ENCODE results near the gene RSPO4.
"Not testable (repeated sequence)": the region's sequence is repeated elsewhere in the genome, so short reads cannot be mapped to it uniquely, and the experiment has no call there.

The RSPO4 gene

DNA sequence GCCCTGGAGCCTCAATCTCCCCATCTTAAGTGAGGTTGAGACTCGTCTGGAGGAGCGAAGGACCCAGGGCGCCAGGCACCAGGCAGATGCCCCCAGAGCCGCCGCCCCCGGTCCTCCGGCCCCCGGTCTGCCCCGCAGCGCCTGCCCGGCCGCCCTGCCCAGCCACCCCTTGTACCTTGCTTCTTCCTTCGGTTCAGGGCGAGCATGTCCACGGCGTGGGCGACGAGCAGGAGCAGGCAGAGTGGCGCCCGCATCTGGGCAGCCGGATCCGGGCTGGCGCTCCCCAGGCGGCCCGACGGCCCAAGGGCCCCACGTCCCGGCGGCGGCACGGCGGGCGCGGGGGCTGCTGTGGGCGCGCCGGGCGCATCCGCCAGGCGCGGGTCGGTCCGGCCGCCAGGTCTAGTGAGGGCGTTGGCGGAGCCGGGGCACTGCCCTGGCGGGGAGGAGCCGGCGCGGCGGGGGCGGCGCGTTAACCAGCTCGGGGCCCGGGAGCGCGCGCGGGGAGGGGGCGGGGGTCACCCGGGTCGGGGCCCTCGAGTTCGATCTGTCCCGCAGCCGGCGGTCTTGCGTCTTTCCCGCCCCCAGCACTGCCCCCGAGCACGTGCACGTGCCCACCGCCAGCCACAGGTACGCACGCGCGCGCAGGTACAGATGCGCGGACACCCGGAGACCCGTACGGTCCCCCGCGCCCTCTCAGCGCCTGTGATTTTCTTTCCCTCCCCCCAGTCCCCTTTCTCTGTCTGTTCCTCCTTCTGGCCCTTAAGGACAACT is at the start of gene RSPO4:
Gene RSPO4 (minus strand): TSS at position 401 of the 771 bp plus-strand sequence. CDS start 147 bp downstream, at position 254.
- no peak for DNase-seq

DNA sequence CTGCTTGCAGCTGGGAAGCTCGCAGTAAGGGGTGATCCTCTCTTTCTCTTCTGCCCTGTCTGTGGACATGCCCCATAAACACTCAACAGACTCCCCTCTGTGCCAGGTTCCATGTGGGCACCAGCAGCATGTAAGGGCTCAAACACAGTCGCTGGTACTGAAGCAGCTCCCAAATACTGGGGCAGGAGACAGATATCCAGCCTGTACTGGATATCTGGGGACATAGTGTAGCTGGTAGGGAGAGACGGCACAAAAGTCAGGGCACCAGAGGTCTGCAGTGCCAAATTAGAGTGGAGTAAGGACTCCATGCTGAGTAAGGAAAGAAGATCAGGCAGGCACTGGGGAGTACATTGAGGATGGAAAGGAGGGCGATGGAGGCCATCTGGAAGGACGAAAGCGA is 48.3 kb upstream of the RSPO4 start:
- no peak for DNase-seq

DNA sequence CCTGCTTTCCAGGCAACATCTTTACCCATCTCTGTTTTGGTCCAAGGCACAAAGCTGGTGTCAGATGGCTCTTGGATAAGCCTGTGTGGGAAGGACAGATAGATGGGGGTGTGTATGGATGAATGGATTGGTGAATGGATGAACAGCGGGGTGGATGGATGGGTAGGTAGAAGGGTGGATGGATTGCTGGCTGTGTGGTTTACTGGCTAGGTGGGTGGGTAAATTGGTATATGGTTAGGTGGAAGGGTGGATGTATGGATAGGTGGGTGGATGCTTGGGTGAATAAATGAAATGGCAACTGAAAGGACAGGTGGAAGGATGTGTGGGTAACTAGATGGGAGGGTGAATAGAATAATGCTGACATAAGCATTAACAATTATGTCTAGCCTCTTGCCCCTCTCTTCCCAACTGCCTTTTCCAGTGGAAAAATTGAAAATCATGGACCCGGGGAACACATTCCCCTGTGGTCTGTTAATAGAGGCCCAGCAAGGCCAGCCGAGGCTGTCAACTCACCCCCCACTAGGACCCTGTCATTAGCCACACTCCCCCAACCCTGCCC is 43.8 kb upstream of the RSPO4 start:
- no peak for DNase-seq

DNA sequence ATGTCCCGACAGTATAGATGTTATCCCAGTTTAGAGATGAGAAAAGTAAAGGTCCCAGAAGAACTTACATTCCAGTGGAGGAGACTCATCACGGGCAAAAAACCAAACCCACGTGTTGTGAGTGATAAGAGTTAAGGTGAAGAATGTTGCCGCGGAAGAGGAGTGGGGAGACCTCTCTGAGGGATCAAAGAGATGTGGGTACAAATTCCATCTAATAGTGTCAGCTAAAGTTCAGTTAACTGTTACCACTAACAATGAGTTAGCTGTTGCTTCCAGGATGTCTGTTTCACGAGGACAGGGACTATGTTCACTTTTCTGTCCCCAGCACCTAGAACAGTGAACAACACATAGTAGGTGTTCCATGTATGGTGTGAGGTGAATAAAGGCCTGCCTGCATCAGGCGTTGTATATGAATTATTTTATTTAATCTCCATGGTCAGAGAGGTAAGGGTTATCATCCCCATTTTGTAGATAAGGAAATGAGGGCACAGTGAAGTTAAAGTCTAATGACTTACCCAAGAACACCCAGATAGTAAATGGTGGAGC is 39.8 kb upstream of the RSPO4 start:
- no peak for DNase-seq

DNA sequence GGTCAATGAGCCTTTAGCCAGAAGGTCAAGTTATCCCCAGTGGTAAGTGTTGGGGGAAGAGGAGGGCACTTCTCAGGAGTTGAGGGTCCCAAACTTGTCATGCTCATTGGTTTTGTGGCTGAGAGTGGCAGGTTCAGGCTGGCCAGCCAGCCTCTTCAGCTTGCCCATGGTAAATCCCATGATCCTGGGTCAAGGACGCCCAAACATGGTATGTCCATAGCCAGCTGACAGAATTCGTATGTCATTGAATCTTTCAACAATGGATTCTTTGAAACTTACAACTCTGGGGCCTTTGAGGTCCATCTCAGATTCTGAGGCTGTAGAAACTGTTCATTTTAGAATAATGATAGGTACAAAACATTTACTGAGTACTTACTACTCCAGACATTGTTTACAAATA is 36.1 kb upstream of the RSPO4 start:
- DNase-seq, result no peak

DNA sequence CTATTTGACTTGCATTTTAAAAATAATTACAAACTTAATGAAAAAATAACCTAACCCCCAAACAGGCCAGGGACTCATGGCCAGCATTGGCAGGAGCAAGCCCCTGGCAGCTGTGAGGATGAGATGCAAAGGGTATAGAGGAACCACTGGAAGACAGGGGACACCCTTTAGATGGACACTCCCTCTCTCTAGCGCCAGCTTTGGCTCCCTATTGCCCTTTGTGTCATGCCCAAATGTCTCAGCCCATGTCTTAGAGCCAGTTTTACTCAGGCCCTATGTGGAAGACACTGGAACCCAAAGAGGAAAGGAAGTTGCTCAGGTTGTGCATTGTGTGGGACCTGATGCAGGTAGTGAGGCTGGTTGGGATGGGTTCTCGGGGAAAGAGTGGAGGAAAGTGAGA is 34.9 kb upstream of the RSPO4 start:
- no peak for DNase-seq

DNA sequence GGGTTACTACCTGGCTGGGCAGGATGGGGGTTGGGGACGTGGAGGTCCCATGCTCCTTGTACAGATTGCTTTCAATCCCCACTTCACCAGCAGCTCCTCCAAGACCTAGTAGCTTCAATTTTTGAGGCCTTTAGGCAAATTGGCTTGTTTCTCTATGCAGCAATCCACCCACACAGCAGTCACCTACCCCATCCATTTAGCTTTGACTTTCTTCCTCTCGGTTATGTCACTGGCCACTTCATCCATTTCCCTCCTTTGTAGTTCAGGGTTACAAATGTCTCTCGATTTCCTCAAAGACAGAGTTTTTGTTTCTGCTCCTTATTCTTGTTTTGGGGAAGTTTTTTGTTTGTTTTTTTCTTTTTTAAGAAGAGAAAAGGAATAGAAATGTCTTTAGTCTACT is 33.4 kb upstream of the RSPO4 start:
- DNase-seq, result no peak

DNA sequence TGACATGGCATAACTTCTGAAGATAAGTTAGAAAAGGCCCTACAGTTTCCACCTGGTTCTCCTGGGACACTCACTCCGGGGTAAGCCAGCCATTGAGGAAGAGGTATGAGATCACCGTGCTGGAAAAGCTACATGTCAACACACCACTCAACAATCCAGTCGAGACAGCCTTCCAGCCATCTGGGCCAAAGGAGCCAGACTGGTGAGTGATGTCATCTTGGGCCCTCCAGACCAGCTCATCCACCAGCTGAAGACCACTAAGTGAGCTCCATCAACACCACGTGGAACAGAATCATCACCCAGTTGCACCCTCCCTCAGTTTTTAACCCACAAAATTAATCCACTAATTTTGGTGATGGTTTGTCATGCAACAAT is 32.3 kb upstream of the RSPO4 start:
- DNase-seq, result no peak

DNA sequence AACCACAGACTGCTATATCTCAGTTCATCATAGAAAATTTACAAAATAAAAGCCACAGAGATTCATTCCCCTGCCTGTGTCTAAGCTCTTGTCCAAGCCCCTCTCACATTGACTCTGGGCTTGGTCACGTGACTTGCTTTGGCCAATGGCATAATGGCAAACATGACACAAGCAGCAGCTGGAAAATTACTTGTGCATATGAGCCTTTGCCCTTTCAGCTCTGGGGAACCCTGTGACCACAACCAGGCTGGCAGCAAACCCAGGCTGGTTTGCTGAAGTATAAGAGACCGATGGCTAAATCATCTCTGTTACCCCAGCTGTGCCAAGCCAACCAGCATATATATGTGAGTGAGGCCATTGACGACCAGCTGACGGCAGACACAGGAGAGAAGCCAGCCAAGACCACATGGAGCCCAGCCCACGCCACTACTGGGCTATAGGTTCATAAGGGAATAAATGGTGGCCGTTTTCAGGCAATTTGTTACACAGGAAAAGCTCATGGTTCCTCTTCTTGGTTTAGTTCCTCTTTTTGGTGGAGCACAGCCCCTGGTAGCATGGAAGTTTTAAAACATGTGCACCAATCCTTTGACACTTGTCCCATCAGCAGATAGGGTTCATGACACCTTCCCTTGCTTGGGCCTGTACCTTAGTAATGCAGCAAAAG is 31.8 kb upstream of the RSPO4 start:
- no peak for DNase-seq

DNA sequence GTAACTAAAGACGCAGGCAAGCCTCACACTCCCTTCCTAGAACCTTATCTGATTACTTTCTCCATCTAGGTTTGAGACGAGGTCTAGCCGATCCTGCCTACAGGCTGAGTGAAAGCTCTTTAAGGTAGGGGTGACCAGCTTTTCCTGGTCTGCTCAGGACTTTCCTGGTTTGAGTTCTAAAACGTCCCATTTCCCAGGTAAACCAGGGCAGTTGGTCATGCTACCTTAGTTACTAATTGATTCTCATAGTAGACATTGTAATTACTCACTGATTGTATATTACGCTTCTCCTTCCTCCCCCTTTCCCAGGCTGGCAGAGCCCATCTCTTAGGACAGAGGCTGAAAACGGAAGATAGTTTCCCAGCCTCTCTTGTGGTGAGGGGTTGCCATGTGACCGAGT is 27.9 kb upstream of the RSPO4 start:
- no peak for DNase-seq

DNA sequence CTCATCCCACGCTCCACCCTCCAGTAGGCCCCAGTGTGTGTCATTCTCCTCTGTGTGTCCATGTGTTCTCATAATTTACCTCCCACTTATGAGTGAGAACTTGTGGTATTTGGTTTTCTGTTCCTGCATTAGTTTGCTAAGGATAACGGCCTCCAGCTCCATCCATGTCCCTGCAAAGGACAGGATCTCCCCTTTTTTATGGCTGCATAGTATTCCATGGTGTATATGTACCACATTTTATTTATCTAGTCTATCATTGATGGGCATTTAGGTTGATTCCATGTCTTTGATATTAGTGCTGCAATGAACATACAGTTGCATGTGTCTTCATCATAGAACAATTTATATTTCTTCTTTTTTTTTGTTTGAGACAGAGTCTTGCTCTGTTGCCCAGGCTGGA is 24.1 kb upstream of the RSPO4 start:
- not testable (repeated sequence) for DNase-seq

DNA sequence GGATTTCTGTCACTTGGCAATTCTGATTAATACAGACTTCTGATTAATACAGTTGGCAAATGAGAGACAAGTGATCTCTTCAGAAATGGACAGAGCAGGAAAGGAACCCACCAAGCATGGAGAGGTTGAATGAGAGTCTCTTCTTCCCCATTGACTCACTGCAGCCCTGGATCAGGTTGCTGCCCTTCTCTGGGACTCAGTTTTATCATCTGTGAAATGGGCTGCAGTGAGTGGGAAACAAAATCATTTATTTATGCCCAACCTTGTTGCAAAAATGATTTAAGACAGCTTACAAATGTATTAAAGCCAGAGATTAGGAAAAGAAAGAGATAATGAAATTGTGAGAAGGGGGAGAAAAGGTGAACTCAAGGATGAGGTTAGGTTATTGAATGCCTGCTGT is 20.8 kb upstream of the RSPO4 start:
- no peak for DNase-seq

DNA sequence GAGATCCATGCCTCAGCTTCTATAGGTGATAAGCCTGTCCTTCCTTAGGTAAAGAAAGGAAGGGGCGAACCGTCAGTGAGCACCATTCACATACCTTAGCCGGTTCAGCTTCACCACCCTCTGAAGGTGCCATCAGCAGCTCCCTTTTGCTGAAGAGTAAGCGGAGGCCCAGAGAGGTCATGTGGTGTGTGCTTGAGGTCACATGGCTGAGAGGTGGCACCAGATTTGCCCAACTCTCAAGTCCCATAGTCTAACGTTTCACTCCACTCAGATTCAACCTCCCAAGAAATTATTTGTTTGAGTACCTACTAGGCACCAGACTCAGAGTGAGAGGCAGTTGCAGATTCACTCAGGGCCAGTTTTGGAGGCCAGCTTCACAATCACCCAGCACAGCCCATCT is 18.5 kb upstream of the RSPO4 start:
- no peak for DNase-seq

DNA sequence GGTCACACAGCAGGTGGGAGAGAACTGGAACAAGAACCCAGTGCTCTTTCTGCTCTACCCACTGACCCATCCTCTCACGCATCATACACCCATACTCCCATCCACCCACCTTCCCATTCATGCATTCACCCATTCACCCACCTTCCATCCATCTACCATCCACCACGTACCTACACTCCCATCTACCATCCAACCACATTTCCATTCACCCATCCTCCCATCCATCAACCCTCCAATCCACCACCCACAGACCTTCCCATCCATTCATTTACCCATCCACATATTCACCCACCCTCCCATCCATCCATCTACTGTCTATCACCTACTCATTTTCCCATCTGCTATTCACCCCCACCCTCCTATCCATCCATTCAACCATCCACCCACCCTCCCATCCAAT is 17.2 kb upstream of the RSPO4 start:
- no peak for DNase-seq

DNA sequence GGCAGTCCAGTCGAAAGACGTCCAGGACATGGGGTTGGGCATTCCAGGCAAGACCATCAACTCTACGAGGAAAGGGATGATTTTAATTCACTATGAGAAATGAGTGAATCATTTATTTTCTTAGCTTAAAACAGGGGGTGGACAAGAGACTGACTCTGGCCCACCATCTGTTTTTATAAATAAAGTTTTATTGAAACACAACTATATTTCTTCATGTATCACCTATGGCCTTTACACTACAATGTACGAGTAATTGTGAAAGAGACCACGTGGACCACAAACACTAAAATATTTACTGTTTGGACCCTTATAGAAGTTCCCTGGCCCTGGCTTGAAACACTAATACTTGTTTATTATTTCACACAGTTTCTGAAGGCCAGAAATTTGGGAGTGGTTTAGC is 15.6 kb upstream of the RSPO4 start:
- DNase-seq, result no peak

DNA sequence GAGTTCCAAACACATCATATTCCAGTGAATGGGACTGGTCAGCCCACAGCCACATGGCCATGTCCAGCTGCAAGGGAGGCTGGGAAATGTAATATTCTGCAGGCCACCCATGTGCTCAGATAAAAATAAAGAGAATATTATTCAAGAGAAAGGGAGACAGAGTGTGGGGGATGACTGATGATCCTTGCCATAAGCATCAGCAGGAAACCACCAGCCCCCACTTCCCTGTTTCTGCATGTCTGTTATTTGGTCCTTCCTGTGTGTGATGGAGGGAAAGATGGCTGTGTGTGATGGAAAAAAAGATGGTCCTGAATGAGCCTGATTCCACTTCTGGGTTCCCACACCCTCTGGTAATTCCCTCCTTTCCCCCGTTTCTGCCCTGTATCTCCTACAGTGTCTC is 13.1 kb upstream of the RSPO4 start:
- no peak for DNase-seq

DNA sequence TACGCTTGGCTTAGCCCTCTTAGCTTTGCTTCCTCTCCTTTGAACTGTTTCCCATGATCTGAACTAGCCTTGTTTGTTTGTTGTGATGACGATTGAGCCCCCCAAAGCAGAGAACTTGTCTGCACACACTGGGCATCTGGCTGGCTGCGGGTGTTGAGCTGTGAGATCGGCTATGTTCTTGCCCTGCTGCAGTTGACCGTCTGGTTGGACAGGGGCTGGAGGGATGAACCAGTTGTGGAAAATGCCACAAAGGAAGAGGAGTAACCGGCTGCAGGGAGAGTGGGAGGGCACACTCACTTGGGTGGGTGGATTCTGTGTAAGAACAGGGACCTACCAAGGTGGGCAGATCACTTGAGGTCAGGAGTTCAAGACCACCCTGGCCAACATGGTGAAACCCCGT is 12.4 kb upstream of the RSPO4 start:
- no peak for DNase-seq

DNA sequence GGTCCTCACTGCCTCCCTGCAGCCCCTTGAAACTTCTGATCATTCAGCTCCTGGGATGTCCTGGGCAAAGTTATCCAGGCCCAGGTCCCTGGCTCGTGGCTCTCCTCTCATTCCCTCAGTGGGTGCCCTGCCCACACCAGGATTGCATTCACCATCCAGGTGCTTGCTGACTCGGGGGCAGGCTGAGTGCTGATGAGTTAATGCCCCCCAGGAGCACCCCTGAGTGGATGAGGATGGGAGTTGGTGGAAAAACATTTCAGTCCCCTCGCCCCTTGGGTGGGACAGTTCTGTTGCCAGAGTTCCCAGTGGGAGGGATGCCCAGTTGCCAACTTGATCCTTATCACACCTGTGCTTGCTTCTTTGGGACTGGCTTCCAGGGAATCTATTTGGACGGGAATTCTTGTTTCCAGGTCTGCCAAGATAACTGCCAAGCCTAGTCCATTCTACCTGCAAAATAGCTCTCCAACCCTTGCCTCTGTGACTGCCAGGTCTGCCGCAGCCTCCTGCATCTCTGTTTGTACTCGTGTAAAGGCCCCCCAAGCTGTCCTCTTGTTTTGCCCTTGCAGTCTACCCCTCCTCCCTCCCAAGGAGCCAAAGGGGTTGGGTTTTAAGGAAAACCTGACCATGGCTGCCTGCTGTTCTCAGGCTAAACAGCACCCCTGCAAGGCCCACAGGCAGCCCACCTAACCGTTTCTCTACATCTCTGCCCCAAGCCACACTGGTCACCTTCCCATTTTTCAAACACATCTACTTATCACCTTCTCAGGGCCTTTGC is 11.6 kb upstream of the RSPO4 start:
- no peak for DNase-seq

DNA sequence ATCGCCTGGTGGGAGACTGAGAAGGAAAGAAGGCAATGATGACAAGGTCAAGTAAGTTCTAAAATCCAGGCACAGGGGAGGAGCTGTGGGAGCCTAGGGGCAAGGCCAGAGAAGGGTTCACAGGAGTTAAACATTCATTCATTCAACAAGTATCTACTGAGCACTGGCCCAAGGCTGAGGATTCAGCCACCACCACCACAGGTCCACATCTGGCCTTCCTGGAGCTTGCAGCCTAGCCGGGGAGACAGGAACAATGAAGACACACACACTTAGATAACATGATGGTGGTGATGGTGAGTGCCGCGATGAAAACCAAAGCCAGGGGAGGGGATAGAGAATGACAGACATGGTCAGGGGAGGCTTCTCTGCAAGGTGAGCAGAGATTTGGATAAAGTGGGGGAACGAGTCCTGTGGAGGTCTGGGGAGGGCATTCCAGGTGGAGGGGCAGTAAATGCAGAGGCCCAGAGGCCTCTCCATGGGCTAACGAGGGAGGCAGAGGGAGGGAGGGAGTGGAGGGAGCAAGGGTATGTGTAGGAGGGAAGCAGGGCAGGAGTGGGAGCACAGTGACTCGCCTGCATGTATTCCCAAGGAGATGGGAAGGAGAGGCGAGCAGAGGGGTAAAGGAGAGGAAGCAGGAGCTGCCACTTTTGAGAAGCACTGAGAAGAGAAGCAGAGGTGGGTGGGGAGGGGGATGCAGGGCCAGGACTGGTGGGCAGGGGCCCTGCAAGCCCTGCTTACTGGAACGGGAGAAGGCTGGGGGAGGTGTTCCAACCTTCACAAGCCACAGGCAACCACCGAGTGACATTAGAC is 10.5 kb upstream of the RSPO4 start:
- no peak for DNase-seq

DNA sequence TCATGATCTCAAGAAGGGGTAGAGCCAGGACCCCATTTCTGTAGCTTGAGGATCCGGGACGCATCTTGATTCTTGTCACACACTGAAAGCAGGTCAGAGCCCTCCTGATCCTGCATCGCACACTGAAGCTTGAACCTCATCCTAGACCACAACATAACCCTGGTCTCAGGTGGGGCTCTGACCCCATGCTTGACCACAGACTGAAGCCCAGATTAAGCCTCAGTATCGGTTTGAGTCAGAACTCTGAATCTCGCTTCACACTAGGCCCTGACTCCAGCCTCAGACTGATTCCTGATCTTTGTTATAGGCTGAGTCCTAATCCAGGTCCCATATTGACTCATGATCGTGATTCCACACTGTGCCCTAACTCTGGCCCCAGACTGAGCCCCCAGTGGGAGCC is 8.5 kb upstream of the RSPO4 start:
- DNase-seq, result no peak

DNA sequence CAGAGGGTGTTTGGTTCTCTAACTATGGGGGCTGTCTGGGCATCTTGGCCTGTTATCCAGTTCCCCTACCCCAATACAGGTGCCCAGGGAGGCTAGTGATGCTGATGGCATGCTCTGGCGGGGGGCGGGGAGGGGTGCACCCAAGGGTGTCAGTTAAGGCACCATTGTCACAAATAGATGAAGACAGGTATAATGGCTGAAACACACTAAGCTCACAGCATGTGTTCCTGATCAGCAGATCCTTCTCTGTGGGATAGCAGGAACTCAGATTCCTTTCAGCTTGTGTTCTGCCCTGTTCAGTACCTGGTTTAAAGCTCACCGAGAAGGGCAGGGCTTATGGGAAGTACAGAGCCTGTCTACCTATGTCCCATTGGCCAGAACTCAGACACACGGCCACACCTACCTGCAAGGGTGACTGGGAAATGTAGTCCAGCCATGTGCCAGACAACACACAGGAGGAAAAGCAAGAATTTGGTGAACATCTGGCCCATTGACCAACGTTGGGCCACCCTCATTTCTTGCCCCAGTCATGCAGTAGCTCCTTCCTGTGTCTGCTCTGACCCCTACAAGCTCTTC is 3.4 kb upstream of the RSPO4 start:
- DNase-seq, result peak; percentile 9

All from stimulated activated CD4-positive, alpha-beta T cell treated with anti-CD3 and anti-CD28 coated beads, Interleukin-4, amount 100 ng/mL, for 24 hours (primary cell).